CD8-positive, alpha-beta memory T cell (primary cell): ENCODE measurements around the gene KIF6. TPM values are rescaled to one million over a fixed set of nuclear protein-coding genes. Genes with fewer than 3 reads are reported as not detected.
A peak's percentile ranks its signal among the peaks of the same experiment; 100 is the strongest.
"Not testable (repeated sequence)": the region's sequence is repeated elsewhere in the genome, so short reads cannot be mapped to it uniquely, and the experiment has no call there.

ENCODE experiments used
- CTCF ChIA-PET: fragments of 350-600 bp; sonication (Branson Sonifier 250); formaldehyde crosslinking; loops from one replicate; lab custom pipeline; 2021; ENCODE audit warnings: antibody characterized with exemption; lab: Charles Lee
- POLR2A ChIA-PET: fragments of 350-600 bp; sonication (Branson Sonifier 250); formaldehyde crosslinking; loops from one replicate; lab custom pipeline; 2021; ENCODE audit warnings: antibody characterized with exemption; lab: Charles Lee
- DNase-seq, 5 donors: peaks; one replicate each; pipeline versions ENCODE4 v3.0.0 to v3.0.0-alpha.2; 2020 to 2022; ENCODE audit warnings: mixed read lengths in 1 of 5
- H3K27ac ChIP-seq: one replicate; pipeline ENCODE4 v1.7.0; 2013; ENCODE audit warnings: low read depth, mild to moderate bottlenecking, low read length, moderate library complexity
- H3K27me3 ChIP-seq: 2 replicates; pipeline ENCODE4 v1.7.0; 2013; ENCODE audit warnings: low read length, mild to moderate bottlenecking; ENCODE audit not compliant: insufficient read depth, poor library complexity, severe bottlenecking
- H3K36me3 ChIP-seq: 2 replicates; pipeline ENCODE4 v1.7.0; 2013; ENCODE audit warnings: mild to moderate bottlenecking, low read length, moderate library complexity; ENCODE audit not compliant: insufficient read depth
- H3K4me1 ChIP-seq: 2 replicates; pipeline ENCODE4 v1.7.0; 2013; ENCODE audit warnings: mild to moderate bottlenecking, low read length, moderate library complexity; ENCODE audit not compliant: insufficient read depth
- H3K4me3 ChIP-seq: 2 replicates; pipeline ENCODE4 v1.7.0; 2013; ENCODE audit warnings: mild to moderate bottlenecking, low read length
- H3K9me3 ChIP-seq: 2 replicates; pipeline ENCODE4 v1.7.0; 2013; ENCODE audit warnings: mild to moderate bottlenecking, low read length
- H3K27ac Mint-ChIP-seq, 8 donors: one replicate each; pipeline ENCODE4 v1.8.0; 2020 to 2021; ENCODE audit warnings: mixed read lengths in 8 of 8, mild to moderate bottlenecking in 6 of 8, inconsistent platforms in 3 of 8, moderate library complexity in 3 of 8
- H3K27me3 Mint-ChIP-seq, 2 donors: one replicate each; pipeline ENCODE4 v1.8.0; 2020 to 2021; ENCODE audit warnings: mixed read lengths in 2 of 2, mild to moderate bottlenecking in 1 of 2, moderate library complexity in 1 of 2
- H3K36me3 Mint-ChIP-seq, 3 donors: one replicate each; pipeline ENCODE4 v1.8.0; 2020 to 2021; ENCODE audit warnings: mixed read lengths in 3 of 3, inconsistent platforms in 1 of 3, mild to moderate bottlenecking in 1 of 3
- H3K4me1 Mint-ChIP-seq, 3 donors: one replicate each; pipeline ENCODE4 v1.8.0; 2020 to 2021; ENCODE audit warnings: mixed read lengths in 3 of 3, inconsistent platforms in 1 of 3, mild to moderate bottlenecking in 1 of 3
- H3K4me3 Mint-ChIP-seq, 7 donors: one replicate each; pipeline ENCODE4 v1.8.0; 2020 to 2021; ENCODE audit warnings: mixed read lengths in 7 of 7, mild to moderate bottlenecking in 6 of 7, moderate library complexity in 4 of 7, inconsistent platforms in 2 of 7
- H3K9me3 Mint-ChIP-seq, 5 donors: one replicate each; pipeline ENCODE4 v1.8.0; 2020 to 2022; ENCODE audit warnings: mixed read lengths in 5 of 5, mild to moderate bottlenecking in 3 of 5, moderate library complexity in 2 of 5, inconsistent platforms in 1 of 5
- polyA plus RNA-seq: library from polyadenylated mRNA; unstranded; fragments of 300-500 nt; fragmentation: Illumina TruSeq; gene quantifications from one replicate; pipeline ENCODE4 v1.2.3, GENCODE V29; 2021
- total RNA-seq, 2 experiments: library from RNA; stranded (reverse); gene quantifications; one replicate each; pipeline ENCODE4 v1.2.3, GENCODE V29; 2021

KIF6 gene
- total and polyA plus RNA-seq, 3 experiments from 2014 or later = 0.22 TPM; not detected in 1

GRCh38 chr6:39493174-39493573 lies 232.0 kb downstream of the KIF6 start:
- no peak for DNase-seq
- Histone ChIP-seq H3K36me3 (no peaks in the 10 kb centered on the region), H3K27ac (no peak overlapping the region), H3K27me3 (no peaks in the 10 kb centered on the region), H3K4me3 (no peak overlapping the region), H3K4me1 (no peaks in the 10 kb centered on the region), H3K9me3 (no peaks in the 10 kb centered on the region)
- CTCF ChIA-PET = no interaction called here
- no peaks in the 10 kb centered on the region for H3K36me3 Mint-ChIP-seq
- H3K27me3 Mint-ChIP-seq = peaks cover 5 to 13% of the 10 kb centered on the region in 2 donors
- no peak overlapping the region for H3K27ac Mint-ChIP-seq
- no peaks in the 10 kb centered on the region for H3K4me1 Mint-ChIP-seq
- no peak overlapping the region for H3K4me3 Mint-ChIP-seq
- POLR2A ChIA-PET = no interaction called here
- H3K9me3 Mint-ChIP-seq = peaks cover 0 to 1% (median 0%) of the 10 kb centered on the region in 5 donors

GRCh38 chr6:39490108-39490507 lies 235.1 kb downstream of the KIF6 start:
- no peaks in the 10 kb centered on the region for H3K9me3 Mint-ChIP-seq
- CTCF ChIA-PET = no interaction called here
- DNase-seq = no peak
- POLR2A ChIA-PET = no interaction called here
- peaks cover 5 to 8% of the 10 kb centered on the region in 2 donors for H3K27me3 Mint-ChIP-seq
- H3K4me1 Mint-ChIP-seq = no peaks in the 10 kb centered on the region
- H3K36me3 ChIP-seq = no peaks in the 10 kb centered on the region
- no peaks in the 10 kb centered on the region for H3K4me1 ChIP-seq
- no peaks in the 10 kb centered on the region for H3K36me3 Mint-ChIP-seq
- H3K27me3 ChIP-seq = no peaks in the 10 kb centered on the region
- no peak overlapping the region for H3K4me3 ChIP-seq
- no peak overlapping the region for H3K27ac ChIP-seq
- H3K27ac Mint-ChIP-seq = no peak overlapping the region
- H3K4me3 Mint-ChIP-seq = no peak overlapping the region
- no peaks in the 10 kb centered on the region for H3K9me3 ChIP-seq

- H3K27me3 ChIP-seq = no peaks in the 10 kb centered on the region
- POLR2A ChIA-PET = no interaction called here
- no peak overlapping the region for H3K27ac ChIP-seq
- H3K36me3 ChIP-seq = no peaks in the 10 kb centered on the region
- Mint-ChIP-seq H3K27ac (no peak overlapping the region), H3K4me1 (no peaks in the 10 kb centered on the region), H3K27me3 (peaks cover 2 to 16% of the 10 kb centered on the region in 2 donors), H3K9me3 (no peaks in the 10 kb centered on the region), H3K36me3 (no peaks in the 10 kb centered on the region), H3K4me3 (no peak overlapping the region)
- H3K4me3 ChIP-seq = no peak overlapping the region
- DNase-seq = no peak
- no peaks in the 10 kb centered on the region for H3K9me3 ChIP-seq
- no peaks in the 10 kb centered on the region for H3K4me1 ChIP-seq
- CTCF ChIA-PET = no interaction called here
Observed at GRCh38 chr6:39488255-39488879, 236.8 kb downstream of the KIF6 start.

- Histone ChIP-seq H3K4me1 (no peaks in the 10 kb centered on the region), H3K9me3 (no peaks in the 10 kb centered on the region), H3K36me3 (no peaks in the 10 kb centered on the region), H3K4me3 (no peak overlapping the region), H3K27me3 (no peaks in the 10 kb centered on the region), H3K27ac (no peak overlapping the region)
- Mint-ChIP-seq H3K27ac (no peak overlapping the region), H3K9me3 (peaks cover 0 to 2% (median 0%) of the 10 kb centered on the region in 5 donors), H3K36me3 (no peaks in the 10 kb centered on the region), H3K27me3 (peaks cover 7 to 22% of the 10 kb centered on the region in 2 donors), H3K4me3 (no peak overlapping the region), H3K4me1 (no peaks in the 10 kb centered on the region)
- no peak for DNase-seq
- ChIA-PET CTCF (no interaction called here), POLR2A (no interaction called here)
Observed at GRCh38 chr6:39484276-39484675, 240.9 kb downstream of the KIF6 start.

- H3K27ac ChIP-seq, H3K36me3 Mint-ChIP-seq, H3K4me1 Mint-ChIP-seq, CTCF ChIA-PET, DNase-seq, H3K4me1 ChIP-seq, H3K4me3 Mint-ChIP-seq, H3K9me3 ChIP-seq, H3K9me3 Mint-ChIP-seq, H3K36me3 ChIP-seq, H3K4me3 ChIP-seq, H3K27me3 ChIP-seq, H3K27ac Mint-ChIP-seq, POLR2A ChIA-PET: not testable (repeated sequence)
- H3K27me3 Mint-ChIP-seq = peaks cover 9 to 22% of the 10 kb centered on the region in 2 donors
Observed at GRCh38 chr6:39479819-39480218, 245.4 kb downstream of the KIF6 start.

GRCh38 chr6:39476670-39477069 lies 248.5 kb downstream of the KIF6 start:
- no peak overlapping the region for H3K27ac Mint-ChIP-seq

GRCh38 chr6:39476151-39476550 lies 249.1 kb downstream of the KIF6 start:
- H3K27me3 ChIP-seq = no peaks in the 10 kb centered on the region
- Mint-ChIP-seq H3K9me3 (peaks cover 0 to 2% (median 0%) of the 10 kb centered on the region in 5 donors), H3K4me1 (peaks cover 4 to 9% (median 5%) of the 10 kb centered on the region in 3 donors), H3K4me3 (no peak overlapping the region), H3K27ac (no peak overlapping the region), H3K27me3 (peaks cover 0 to 4% of the 10 kb centered on the region in 2 donors), H3K36me3 (no peaks in the 10 kb centered on the region)
- ChIA-PET CTCF (no interaction called here), POLR2A (no interaction called here)
- H3K36me3 ChIP-seq = no peaks in the 10 kb centered on the region
- no peaks in the 10 kb centered on the region for H3K9me3 ChIP-seq
- H3K4me3 ChIP-seq = no peak overlapping the region
- H3K27ac ChIP-seq = no peak overlapping the region
- DNase-seq = no peak
- H3K4me1 ChIP-seq = no peaks in the 10 kb centered on the region

More at GRCh38 chr6:39476670-39477069, 248.5 kb downstream of the KIF6 start:
- Histone ChIP-seq H3K27me3 (no peaks in the 10 kb centered on the region), H3K9me3 (no peaks in the 10 kb centered on the region), H3K36me3 (no peaks in the 10 kb centered on the region), H3K4me3 (no peak overlapping the region), H3K4me1 (no peaks in the 10 kb centered on the region), H3K27ac (no peak overlapping the region)
- ChIA-PET POLR2A (no interaction called here), CTCF (no interaction called here)
- Mint-ChIP-seq H3K4me3 (no peak overlapping the region), H3K27me3 (peaks cover 4% of the 10 kb centered on the region in 2 donors), H3K4me1 (peaks cover 4 to 9% (median 5%) of the 10 kb centered on the region in 3 donors), H3K9me3 (peaks cover 0 to 2% (median 0%) of the 10 kb centered on the region in 5 donors), H3K36me3 (no peaks in the 10 kb centered on the region)
- DNase-seq = no peak

GRCh38 chr6:39471954-39472659 lies 253.1 kb downstream of the KIF6 start:
- Histone ChIP-seq H3K4me3 (no peak overlapping the region), H3K36me3 (no peaks in the 10 kb centered on the region), H3K27ac (no peak overlapping the region), H3K9me3 (no peaks in the 10 kb centered on the region), H3K27me3 (no peaks in the 10 kb centered on the region), H3K4me1 (no peaks in the 10 kb centered on the region)
- DNase-seq = no peak
- no peaks in the 10 kb centered on the region for H3K36me3 Mint-ChIP-seq
- H3K4me1 Mint-ChIP-seq = peaks cover 4 to 9% (median 5%) of the 10 kb centered on the region in 3 donors
- H3K27ac Mint-ChIP-seq = peak overlapping the region in 2 of 8 donors; percentile 0 to 22
- CTCF ChIA-PET = no interaction called here
- H3K9me3 Mint-ChIP-seq = peaks cover 2 to 8% (median 3%) of the 10 kb centered on the region in 5 donors
- H3K4me3 Mint-ChIP-seq = no peak overlapping the region
- POLR2A ChIA-PET = no interaction called here
- H3K27me3 Mint-ChIP-seq = no peaks in the 10 kb centered on the region
